ENCODE results near the gene GORASP2.

- TF ChIP-seq CTCF (IDR thresholded peaks at IDR 0.05 in 8 of 11, conservative IDR thresholded peaks at IDR 0.05 in 3 of 11) (no peak), POLR2A (IDR thresholded peaks at IDR 0.05) (no peak)
Measured at GRCh38 chr2:170949415-170949814, 20.4 kb downstream of the GORASP2 start.
